Stimulated activated CD8-positive, alpha-beta memory T cell treated with anti-CD3 and anti-CD28 coated beads, Interleukin-2, amount 100 ng/mL, for 48 hours (primary cell): ENCODE results near the gene ABI1.

Source experiments
- DNase-seq, 2 donors: peaks; one replicate each; pipeline ENCODE4 v3.0.0-alpha.2; 2020; ENCODE audit warnings: low read depth in 2 of 2

Gene ABI1

DNA sequence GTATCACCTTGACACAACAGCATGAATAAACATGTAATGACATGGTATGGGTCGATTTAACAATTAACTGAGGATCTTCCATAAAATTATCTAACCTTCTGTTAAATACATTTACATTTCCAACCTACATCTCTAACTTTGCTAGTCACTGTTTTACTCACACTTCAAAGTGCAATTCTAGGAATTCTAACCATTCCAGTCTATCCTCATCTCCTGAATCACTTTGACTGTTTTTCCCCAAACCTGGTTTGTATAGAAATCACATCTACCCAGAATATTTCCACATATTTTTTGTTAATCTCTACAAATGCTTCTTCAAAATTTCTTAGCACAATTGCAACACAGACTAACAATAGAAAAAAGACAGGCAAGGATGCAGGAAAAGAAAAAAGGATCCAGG lies 6.2 kb downstream of the ABI1 start:
- no peak for DNase-seq

- no peak for DNase-seq
These were observed 16.3 kb downstream of the ABI1 start for GRCh38 chr10:26844396-26844975.

- no peak for DNase-seq
These were observed 17.0 kb downstream of the ABI1 start for GRCh38 chr10:26843736-26844135.

DNA sequence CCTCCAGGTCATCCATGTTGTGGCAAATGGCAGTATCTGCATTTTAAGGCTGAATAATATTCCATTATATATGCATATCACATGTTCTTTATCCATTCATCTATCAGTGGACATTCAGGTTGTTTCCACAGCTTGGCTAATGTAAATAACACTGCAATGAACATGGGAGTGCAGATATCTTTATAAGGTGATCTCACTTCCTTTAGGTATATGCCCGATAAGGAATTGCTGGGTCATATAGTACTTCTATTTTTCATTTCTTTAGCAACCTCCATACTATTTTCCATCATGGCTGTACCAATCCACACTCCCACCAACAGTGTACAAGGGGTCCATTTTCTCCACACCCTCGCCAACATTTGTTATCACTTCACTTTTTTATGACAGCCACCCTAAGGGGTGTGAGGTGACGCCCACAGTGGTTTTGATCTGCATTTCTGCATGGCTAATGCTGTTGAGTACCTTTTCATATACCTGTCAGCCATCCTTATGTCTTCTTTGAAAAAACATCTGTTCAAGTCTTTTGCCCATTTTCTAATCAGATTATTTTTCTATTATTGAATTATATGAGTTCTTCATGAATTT lies 18.9 kb downstream of the ABI1 start:
- no peak for DNase-seq

DNA sequence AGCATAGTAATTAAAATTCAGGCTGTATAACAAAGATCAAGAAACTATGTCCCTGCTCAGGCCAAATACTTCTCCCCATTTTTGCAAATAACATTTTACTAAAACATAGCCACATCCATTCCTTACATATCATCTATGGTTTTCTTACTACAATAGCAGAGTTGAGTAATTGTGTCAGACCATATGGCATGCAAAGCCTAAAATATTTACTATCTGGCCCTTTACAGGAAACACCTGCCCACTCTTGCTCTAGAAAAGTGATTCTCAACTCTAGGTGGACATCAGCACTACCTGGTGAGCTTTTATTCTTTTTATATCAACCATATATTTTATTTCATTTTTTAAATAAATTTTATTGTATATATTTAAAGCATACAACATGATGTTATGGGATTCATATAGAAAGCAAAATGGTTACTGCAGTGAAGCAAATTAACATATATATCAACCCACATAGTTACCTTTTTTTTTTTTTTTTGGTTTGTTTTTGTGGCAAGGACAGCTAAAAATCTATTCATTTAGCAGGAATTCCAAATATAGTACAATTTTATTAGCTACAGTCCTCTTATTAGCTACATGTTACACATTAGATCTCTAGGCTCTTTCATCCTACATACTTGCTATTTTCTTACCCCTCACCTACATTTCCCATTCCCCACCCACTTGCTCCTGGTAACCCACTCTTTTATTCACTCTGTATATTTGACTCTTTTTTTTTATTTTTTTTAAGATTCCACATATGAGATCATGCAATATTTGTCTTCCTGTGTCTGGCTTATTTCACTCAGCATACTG lies 19.6 kb downstream of the ABI1 start:
- no peak for DNase-seq

- DNase-seq: no peak
These were observed 20.7 kb downstream of the ABI1 start for GRCh38 chr10:26839966-26840627.

- DNase-seq: no peak
These were observed 23.6 kb downstream of the ABI1 start for GRCh38 chr10:26837139-26837538.

DNA sequence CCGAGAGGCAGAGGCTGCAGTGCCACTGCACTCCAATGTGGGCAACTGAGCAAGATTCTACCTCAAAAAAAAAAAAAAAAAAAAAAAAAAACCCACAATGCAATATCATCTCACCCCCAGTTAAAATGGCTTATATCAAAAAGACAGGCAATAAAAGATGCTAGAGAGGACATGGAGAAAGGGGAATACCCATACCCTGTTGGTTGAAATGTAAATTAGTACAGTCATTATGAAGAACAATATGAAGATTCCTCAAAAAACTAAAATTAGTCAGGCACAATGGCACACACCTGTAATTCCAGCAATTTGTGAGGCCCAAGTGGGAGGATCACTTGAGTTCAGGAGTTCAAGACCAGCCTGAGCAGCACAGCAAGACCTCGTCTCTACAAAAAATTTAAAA lies 25.7 kb downstream of the ABI1 start:
- no peak for DNase-seq

DNA sequence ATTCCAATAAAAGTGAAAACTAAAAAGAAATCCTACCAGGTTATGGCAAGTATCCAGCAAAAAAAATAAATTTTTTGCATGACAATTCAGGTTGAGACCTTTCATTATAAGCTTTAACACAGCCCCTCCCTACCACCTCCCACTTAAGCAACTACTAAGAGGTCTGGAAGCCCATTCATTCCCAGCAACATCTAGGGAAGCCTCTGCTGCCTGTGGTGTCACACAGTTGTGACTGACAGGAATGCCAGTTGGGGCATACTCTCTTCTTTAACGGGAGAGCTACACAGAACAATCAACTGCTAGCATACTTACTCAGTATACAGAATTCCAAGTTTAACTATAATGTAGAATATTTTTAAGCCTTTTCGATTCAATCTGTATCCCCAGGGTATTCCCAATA lies 27.8 kb downstream of the ABI1 start:
- DNase-seq: no peak

GRCh38 chr10:26831936-26832335 lies 28.8 kb downstream of the ABI1 start:
- DNase-seq: no peak

GRCh38 chr10:26829810-26830515 lies 30.8 kb downstream of the ABI1 start:
- DNase-seq: no peak

DNA sequence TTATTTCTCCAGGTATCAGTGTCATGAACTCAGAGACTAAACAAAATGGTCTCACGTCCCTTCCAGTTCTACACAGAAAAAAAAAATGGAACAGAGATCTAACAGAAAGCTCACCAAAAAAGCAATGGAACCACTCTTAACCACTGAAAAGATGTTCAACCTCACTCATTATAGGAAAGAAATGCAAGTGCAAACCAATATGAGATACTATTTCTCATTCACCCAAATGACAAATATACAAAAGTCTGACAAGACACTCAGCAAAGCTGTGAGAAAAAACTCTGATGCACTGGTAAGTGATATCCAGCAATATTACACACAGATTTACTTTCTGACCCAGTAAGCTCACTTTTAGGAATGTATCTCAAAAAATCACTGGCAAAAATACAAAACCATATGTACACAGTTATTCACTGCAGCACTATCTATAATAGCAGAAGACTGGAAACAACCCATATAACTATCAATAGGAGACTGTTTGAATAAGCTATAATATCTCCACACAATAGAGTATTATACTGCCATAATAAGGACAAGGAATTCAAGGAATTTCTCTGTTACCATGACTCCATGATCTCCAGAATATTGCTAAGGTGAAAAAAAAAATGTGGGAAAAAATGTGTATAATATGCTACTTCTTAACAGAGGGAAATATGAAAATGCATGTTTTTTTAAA lies 36.6 kb downstream of the ABI1 start:
- no peak for DNase-seq

DNA sequence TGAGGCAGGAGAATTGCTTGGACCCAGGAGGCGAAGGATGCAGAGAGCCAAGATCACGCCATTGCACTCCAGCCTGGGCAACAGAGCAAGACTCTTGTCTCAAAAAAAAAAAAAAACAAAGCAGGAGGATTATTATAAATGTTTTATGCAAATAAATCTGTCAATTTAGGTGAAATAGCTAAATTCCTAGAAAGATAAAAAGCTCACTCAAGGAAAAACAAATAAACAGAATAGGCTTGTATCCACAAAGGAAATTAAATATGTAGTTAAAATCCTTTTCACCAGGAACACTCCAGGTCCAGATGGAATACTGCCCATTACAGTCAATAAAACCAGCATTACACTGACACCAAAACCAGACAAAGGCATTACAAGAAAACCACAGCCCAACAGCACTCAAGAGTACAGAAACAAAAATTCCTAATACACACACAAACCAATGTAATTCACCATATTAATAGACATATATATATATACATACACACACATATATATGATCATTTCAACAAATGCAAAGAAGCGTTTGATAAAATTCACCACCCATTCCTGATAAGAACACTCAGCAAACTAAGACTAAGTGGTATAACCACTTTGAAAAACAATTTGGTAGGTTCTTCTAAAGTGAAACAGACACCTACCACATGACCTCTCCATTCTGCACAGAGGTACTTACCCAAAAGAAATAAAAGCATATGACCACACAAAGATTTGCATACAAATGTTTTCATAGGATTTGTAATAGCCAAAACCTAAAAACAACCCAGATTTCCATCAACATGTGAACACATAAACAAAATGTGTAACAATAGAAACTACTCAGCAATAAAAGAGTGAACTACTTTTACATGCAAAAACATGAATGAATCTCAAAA lies 38.8 kb downstream of the ABI1 start:
- no peak for DNase-seq

DNA sequence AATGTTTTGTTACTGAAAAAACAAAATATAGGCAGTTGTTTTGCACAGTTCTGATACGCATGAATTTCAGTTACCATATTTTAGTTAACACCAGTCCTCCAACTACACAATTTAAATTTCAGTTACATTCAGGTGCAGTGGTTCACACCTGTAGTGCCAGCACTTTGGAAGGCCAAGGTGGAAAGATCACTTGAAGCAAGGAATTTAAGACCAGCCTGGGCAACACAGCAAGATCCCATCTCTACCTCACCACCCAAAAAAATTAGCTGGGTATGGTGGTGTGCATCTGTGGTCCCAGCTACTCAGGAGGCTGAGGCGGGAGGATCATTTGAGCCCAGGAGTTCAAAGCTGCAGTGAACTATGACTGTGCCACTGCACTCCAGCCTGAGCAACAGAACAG lies 45.3 kb downstream of the ABI1 start:
- no peak for DNase-seq

GRCh38 chr10:26810435-26811026 lies 50.2 kb downstream of the ABI1 start:
- no peak for DNase-seq

- no peak for DNase-seq
These were observed 50.8 kb downstream of the ABI1 start for GRCh38 chr10:26809973-26810372.

GRCh38 chr10:26807532-26807931 lies 53.2 kb downstream of the ABI1 start:
- DNase-seq: no peak

DNA sequence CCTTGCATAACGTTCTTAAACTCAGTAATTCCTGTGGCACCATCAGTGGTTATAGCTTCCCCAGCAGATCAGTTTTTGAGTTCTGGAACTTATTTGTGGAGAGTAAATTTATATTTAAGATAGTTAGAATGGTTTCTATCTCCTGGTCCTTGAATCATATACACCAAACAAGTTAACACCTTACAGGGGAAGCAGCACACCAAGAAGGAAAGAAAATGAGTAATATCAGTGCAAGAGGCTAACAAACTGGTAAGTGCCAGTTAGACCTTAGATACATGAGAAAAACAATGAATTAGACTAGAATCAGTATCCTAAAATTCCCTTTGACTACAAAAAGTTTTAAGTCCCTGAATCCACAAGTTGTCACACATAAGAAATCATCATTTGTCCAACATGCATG lies 54.2 kb downstream of the ABI1 start:
- DNase-seq: no peak

GRCh38 chr10:26805567-26806245 lies 55.1 kb downstream of the ABI1 start:
- DNase-seq: no peak
